ENCODE data around the gene LGALS3BP. TPM values are rescaled to one million over a fixed set of nuclear protein-coding genes. Genes with fewer than 3 reads are reported as not detected.

Gene LGALS3BP
- total and polyA plus RNA-seq, 4 donors, result 66.0 to 224 (median 79.2) TPM

DNA sequence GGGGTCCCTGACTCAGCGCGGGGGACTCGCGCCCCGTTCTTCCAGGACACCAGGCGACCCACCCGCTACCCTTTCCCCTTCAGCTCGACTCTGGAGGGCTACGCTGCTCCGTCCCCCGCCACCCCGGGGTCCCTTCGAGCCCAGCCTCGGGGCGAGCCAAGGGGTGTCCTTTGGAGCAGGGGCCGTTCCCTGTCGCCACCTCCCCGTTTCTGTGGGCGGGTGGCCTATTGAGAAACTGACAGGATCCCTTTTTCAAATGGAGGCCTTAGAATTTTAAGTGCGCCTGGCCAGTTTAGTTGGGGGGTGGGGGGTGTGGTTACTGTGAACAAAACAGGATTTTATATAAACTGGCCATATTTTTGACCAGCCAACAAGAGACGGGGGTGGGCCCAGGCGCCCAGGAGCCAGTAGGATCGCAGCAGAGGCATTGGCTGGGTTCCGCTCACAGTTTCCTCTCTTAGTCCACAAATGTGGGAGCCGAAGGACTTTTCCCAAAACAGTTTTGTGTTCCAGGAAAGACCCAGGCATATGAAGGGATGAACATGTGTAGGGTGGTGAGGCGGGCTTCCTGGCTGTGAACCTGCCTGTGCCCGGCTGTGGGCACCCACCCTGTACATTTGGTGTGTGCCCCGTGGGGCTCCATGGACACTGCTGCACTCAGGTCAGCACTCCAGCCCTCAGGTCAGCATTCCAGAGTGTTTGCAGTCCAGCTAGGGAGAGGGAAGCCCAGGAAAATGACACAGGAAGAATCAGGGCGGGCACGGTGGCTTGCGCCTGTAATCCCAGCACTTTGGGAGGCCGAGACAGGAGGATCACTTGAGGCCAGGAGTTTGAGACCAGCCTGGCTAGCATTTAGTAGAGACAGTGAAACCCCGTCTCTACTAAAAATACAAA, 53.8 kb downstream of the LGALS3BP start:
- Histone ChIP-seq H3K9ac (ENCODE audit: low read depth in 1 of 2, low read length in 2 of 2) (no peak overlapping the region), H3K4me3 (ENCODE audit: low read depth in 1 of 3, low read length in 3 of 3) (peak overlapping the region in 1 of 3 donors; percentile 67), H3K9me3 (ENCODE audit: control insufficient read depth in 4 of 4, low read length in 3 of 4) (no peaks in the 10 kb centered on the region), H3K4me1 (ENCODE audit: control insufficient read depth in 4 of 4, insufficient read depth in 4 of 4, low read length in 3 of 4) (peaks cover 3 to 9% (median 7%) of the 10 kb centered on the region in 4 donors), H3K36me3 (ENCODE audit: control insufficient read depth in 4 of 4, insufficient read depth in 3 of 4, low read depth in 1 of 4, low read length in 3 of 4) (no peaks in the 10 kb centered on the region), H3K27ac (ENCODE audit: low read depth in 1 of 2, low read length in 2 of 2) (peak overlapping the region; percentile 81 to 88), H3K27me3 (ENCODE audit: control insufficient read depth in 4 of 4, insufficient read depth in 4 of 4, low read length in 3 of 4) (no peaks in the 10 kb centered on the region)
- 31% methylated on average over 33 of the region's 33 CpGs for WGBS
- TF ChIP-seq, protein P1, sequence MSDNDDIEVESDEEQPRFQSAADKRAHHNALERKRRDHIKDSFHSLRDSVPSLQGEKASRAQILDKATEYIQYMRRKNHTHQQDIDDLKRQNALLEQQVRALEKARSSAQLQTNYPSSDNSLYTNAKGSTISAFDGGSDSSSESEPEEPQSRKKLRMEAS (IDR thresholded peaks at IDR 0.05), result no peak
- TF ChIP-seq NR2F2 (IDR thresholded peaks at IDR 0.05) (peak; percentile 45), RAD21 (IDR thresholded peaks at IDR 0.05) (peak in 1 of 2 donors; percentile 11), YY1 (IDR thresholded peaks at IDR 0.05) (no peak), EGR1 (IDR thresholded peaks at IDR 0.05; ENCODE audit: low read depth in 2 of 2) (no peak), JUND (IDR thresholded peaks at IDR 0.05) (no peak), HNF4A (conservative IDR thresholded peaks at IDR 0.05) (no peak), TAF1 (conservative IDR thresholded peaks at IDR 0.05) (no peak), SP1 (IDR thresholded peaks at IDR 0.05) (peak; percentile 18), HNF4G (IDR thresholded peaks at IDR 0.05) (no peak)
- TF ChIP-seq, protein P2, sequence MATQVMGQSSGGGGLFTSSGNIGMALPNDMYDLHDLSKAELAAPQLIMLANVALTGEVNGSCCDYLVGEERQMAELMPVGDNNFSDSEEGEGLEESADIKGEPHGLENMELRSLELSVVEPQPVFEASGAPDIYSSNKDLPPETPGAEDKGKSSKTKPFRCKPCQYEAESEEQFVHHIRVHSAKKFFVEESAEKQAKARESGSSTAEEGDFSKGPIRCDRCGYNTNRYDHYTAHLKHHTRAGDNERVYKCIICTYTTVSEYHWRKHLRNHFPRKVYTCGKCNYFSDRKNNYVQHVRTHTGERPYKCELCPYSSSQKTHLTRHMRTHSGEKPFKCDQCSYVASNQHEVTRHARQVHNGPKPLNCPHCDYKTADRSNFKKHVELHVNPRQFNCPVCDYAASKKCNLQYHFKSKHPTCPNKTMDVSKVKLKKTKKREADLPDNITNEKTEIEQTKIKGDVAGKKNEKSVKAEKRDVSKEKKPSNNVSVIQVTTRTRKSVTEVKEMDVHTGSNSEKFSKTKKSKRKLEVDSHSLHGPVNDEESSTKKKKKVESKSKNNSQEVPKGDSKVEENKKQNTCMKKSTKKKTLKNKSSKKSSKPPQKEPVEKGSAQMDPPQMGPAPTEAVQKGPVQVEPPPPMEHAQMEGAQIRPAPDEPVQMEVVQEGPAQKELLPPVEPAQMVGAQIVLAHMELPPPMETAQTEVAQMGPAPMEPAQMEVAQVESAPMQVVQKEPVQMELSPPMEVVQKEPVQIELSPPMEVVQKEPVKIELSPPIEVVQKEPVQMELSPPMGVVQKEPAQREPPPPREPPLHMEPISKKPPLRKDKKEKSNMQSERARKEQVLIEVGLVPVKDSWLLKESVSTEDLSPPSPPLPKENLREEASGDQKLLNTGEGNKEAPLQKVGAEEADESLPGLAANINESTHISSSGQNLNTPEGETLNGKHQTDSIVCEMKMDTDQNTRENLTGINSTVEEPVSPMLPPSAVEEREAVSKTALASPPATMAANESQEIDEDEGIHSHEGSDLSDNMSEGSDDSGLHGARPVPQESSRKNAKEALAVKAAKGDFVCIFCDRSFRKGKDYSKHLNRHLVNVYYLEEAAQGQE (IDR thresholded peaks at IDR 0.05), result peak; percentile 48
- TF ChIP-seq, protein P3, sequence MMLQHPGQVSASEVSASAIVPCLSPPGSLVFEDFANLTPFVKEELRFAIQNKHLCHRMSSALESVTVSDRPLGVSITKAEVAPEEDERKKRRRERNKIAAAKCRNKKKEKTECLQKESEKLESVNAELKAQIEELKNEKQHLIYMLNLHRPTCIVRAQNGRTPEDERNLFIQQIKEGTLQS (IDR thresholded peaks at IDR 0.05), result no peak
- DNase-seq (ENCODE audit: low spot score), result no peak

DNA sequence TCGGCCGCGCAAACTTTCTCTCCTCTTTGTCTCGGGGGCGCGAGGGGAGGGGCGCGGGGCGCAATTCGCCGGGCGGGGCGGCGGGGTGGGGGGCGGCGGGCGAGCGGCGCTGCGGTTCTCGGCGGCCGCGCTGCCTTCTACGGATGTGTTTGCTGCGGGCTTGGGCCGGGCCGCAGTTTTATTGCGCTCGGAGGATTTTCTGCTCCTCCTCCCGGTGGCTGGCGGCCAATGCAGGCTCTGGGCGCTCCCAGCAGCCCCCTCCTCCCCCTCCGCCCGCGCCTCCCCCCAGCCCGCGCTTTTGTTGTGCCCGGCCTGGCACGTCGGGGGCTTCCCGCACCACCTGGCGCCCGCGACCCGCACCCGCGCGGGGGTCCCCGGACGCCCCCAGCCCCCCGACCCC, 54.5 kb downstream of the LGALS3BP start, which contains the start of gene TIMP2:
TSS of gene TIMP2 (minus strand) at position 154 of the 400 bp plus-strand sequence. CDS start 299 bp downstream, outside the sequence.
- no peaks in the 10 kb centered on the region for H3K36me3 ChIP-seq (ENCODE audit: control insufficient read depth in 4 of 4, insufficient read depth in 3 of 4, low read depth in 1 of 4, low read length in 3 of 4)
- no peaks in the 10 kb centered on the region for H3K27me3 ChIP-seq (ENCODE audit: control insufficient read depth in 4 of 4, insufficient read depth in 4 of 4, low read length in 3 of 4)
- peak; percentile 75 for DNase-seq (ENCODE audit: low spot score)
- H3K4me3 ChIP-seq (ENCODE audit: low read depth in 1 of 3, low read length in 3 of 3), result peak within 1 kb of the TSS; percentile 37 to 67 (median 64)
- 2% methylated on average over 52 of the region's 52 CpGs for WGBS
- peaks cover 10 to 16% (median 13%) of the 10 kb centered on the region in 4 donors for H3K4me1 ChIP-seq (ENCODE audit: control insufficient read depth in 4 of 4, insufficient read depth in 4 of 4, low read length in 3 of 4)
- peak within 1 kb of the TSS; percentile 81 to 88 for H3K27ac ChIP-seq (ENCODE audit: low read depth in 1 of 2, low read length in 2 of 2)
- no peaks in the 10 kb centered on the region for H3K9me3 ChIP-seq (ENCODE audit: control insufficient read depth in 4 of 4, low read length in 3 of 4)
- TF ChIP-seq, protein P4, sequence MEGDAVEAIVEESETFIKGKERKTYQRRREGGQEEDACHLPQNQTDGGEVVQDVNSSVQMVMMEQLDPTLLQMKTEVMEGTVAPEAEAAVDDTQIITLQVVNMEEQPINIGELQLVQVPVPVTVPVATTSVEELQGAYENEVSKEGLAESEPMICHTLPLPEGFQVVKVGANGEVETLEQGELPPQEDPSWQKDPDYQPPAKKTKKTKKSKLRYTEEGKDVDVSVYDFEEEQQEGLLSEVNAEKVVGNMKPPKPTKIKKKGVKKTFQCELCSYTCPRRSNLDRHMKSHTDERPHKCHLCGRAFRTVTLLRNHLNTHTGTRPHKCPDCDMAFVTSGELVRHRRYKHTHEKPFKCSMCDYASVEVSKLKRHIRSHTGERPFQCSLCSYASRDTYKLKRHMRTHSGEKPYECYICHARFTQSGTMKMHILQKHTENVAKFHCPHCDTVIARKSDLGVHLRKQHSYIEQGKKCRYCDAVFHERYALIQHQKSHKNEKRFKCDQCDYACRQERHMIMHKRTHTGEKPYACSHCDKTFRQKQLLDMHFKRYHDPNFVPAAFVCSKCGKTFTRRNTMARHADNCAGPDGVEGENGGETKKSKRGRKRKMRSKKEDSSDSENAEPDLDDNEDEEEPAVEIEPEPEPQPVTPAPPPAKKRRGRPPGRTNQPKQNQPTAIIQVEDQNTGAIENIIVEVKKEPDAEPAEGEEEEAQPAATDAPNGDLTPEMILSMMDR (IDR thresholded peaks at IDR 0.05; ENCODE audit: low read depth, low read length, missing input control), result peak; percentile 19
- TF ChIP-seq HNF4G (IDR thresholded peaks at IDR 0.05), result no peak
- no peak within 1 kb of the TSS for H3K9ac ChIP-seq (ENCODE audit: low read depth in 1 of 2, low read length in 2 of 2)
